ENCODE data around the gene TOGARAM2. TPM values are rescaled to one million over a fixed set of nuclear protein-coding genes. Genes with fewer than 3 reads are reported as not detected.

The TOGARAM2 gene
- total and polyA plus RNA-seq, 2 of the 13 experiments (the other 11 are each of a cell fraction or from before 2014, with no cell fraction given) = under 0.01 to 0.05 TPM

- no peak for DNase-seq (ENCODE audit: low spot score)
- peaks cover 4 to 48% of the 10 kb centered on the region in 2 experiments; a peak in 3 of 5 replicates for H3K27me3 ChIP-seq (ENCODE audit: control insufficient read depth in 1 of 2, insufficient read depth in 2 of 2, low read length in 2 of 2)
- no peaks in the 10 kb centered on the region for H4K20me1 ChIP-seq (ENCODE audit: insufficient read depth, low read length)
- CTCF ChIA-PET (ENCODE audit: low intra/inter-chr PET ratio, low total read pairs) = no interaction called here
- no peaks in the 10 kb centered on the region for H3K9me3 ChIP-seq (ENCODE audit: low read length)
- no peaks in the 10 kb centered on the region for H3K79me2 ChIP-seq (ENCODE audit: insufficient read depth, low read length)
- 8% methylated on average over 6 of the region's 6 CpGs for WGBS (ENCODE audit: low lambda C conversion rate)
- no peaks in the 10 kb centered on the region for H3K36me3 ChIP-seq (replicated peaks in 1 of 2; ENCODE audit: control insufficient read depth in 1 of 2, insufficient read depth in 2 of 2, low read length in 2 of 2)
- intact Hi-C loops (cut with micrococcal nuclease; ENCODE audit: unreplicated experiment) (no loop called here), in situ Hi-C loops (cut with HindIII; ENCODE audit: extremely low pct_ligation_motif_present, low pct_unique_long_range_greater_than_20kb) (no loop called here)
- no peaks in the 10 kb centered on the region for H3K4me1 ChIP-seq (ENCODE audit: insufficient read depth, low read length)
- H3K4me2 ChIP-seq (ENCODE audit: low read depth, low read length) = no peak overlapping the region
- TF ChIP-seq SOX13 (IDR thresholded peaks at IDR 0.05) (no peak), SOX13 (CRISPR knock-in tag; conservative IDR thresholded peaks at IDR 0.05 in 1 of 2, IDR thresholded peaks at IDR 0.05 in 1 of 2) (no peak), THAP11 (CRISPR knock-in tag; IDR thresholded peaks at IDR 0.05) (no peak), SRSF1 (optimal IDR thresholded peaks at IDR 0.05; ENCODE audit: low read depth, low read length) (no peak)
- POLR2A ChIA-PET = no interaction called here
- H3K27ac ChIP-seq (ENCODE audit: extremely low read length, insufficient read depth, low read length) = no peak overlapping the region
- ATAC-seq = no peak; the same call in 1 of the 3 replicates
- no peak overlapping the region for H2AFZ ChIP-seq (ENCODE audit: low read length)
- no peak overlapping the region for H3K4me3 ChIP-seq (replicated peaks in 1 of 3; ENCODE audit: insufficient read depth in 1 of 3, low read depth in 2 of 3, low read length in 3 of 3)
- BruUV-seq (replicated peaks) = no TSS peak
- no peak overlapping the region for H3K9ac ChIP-seq (ENCODE audit: insufficient read depth, low read depth, low read length)
- FAIRE-seq = no peak
Measured at GRCh38 chr2:29052807-29053206, 71.7 kb downstream of the TOGARAM2 start.

DNA sequence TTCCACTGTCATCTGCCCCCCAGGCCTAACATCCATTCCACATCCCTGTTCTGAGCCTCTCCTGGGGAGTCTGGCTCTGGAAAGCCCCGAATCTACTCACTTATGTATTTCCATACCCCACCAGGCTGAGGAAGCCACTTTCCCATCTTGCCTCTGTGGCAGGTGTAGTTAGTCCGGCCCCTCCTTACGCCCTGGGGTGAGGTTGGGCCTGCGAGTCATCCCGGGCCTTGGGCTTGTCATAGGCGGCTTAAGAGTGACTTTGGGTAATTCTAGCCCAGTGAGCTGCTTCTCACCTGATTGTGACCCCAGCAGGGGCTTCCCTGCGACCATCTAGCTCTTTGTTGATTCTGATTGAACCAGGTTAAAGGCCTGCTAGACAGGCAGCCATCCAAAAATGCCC is 72.1 kb downstream of the TOGARAM2 start:
- no peak overlapping the region for H3K9ac ChIP-seq (ENCODE audit: insufficient read depth, low read depth, low read length)
- H3K27ac ChIP-seq (ENCODE audit: extremely low read length, insufficient read depth, low read length) = no peak overlapping the region
- ChIA-PET POLR2A (no interaction called here), CTCF (ENCODE audit: low intra/inter-chr PET ratio, low total read pairs) (no interaction called here)
- no peak for FAIRE-seq
- WGBS (ENCODE audit: low lambda C conversion rate) = 55% methylated on average over 3 of the region's 7 CpGs
- no peak overlapping the region for H3K4me3 ChIP-seq (replicated peaks in 1 of 3; ENCODE audit: insufficient read depth in 1 of 3, low read depth in 2 of 3, low read length in 3 of 3)
- H3K9me3 ChIP-seq (ENCODE audit: low read length) = no peaks in the 10 kb centered on the region
- H3K36me3 ChIP-seq (replicated peaks in 1 of 2; ENCODE audit: control insufficient read depth in 1 of 2, insufficient read depth in 2 of 2, low read length in 2 of 2) = no peaks in the 10 kb centered on the region
- peaks cover 5 to 52% of the 10 kb centered on the region in 2 experiments; a peak in 3 of 5 replicates for H3K27me3 ChIP-seq (ENCODE audit: control insufficient read depth in 1 of 2, insufficient read depth in 2 of 2, low read length in 2 of 2)
- TF ChIP-seq SATB2 (CRISPR knock-in tag; IDR thresholded peaks at IDR 0.05) (no peak), ZNF678 (CRISPR knock-in tag; IDR thresholded peaks at IDR 0.05) (no peak), HIC2 (CRISPR knock-in tag; IDR thresholded peaks at IDR 0.05; ENCODE audit: low read depth) (no peak), TBP (CRISPR knock-in tag; IDR thresholded peaks at IDR 0.05) (no peak)
- in situ Hi-C loops (cut with HindIII; ENCODE audit: extremely low pct_ligation_motif_present, low pct_unique_long_range_greater_than_20kb) (no loop called here), intact Hi-C loops (cut with micrococcal nuclease; ENCODE audit: unreplicated experiment) (no loop called here)
- H3K4me2 ChIP-seq (ENCODE audit: low read depth, low read length) = no peak overlapping the region
- no peak for ATAC-seq
- BruUV-seq (replicated peaks) = no TSS peak
- H4K20me1 ChIP-seq (ENCODE audit: insufficient read depth, low read length) = no peaks in the 10 kb centered on the region
- DNase-seq (ENCODE audit: low spot score) = no peak
- no peak overlapping the region for H2AFZ ChIP-seq (ENCODE audit: low read length)
- no peaks in the 10 kb centered on the region for H3K4me1 ChIP-seq (ENCODE audit: insufficient read depth, low read length)
- H3K79me2 ChIP-seq (ENCODE audit: insufficient read depth, low read length) = no peaks in the 10 kb centered on the region

All from HepG2 (cell line).